Smooth muscle cell (in vitro differentiated cells): ENCODE measurements around the gene ANKDD1B. TPM values are rescaled to one million over a fixed set of nuclear protein-coding genes. Genes with fewer than 3 reads are reported as not detected.

Source experiments
- DNase-seq: peaks from one replicate; lab custom pipeline; 2025; ENCODE audit not compliant: unreplicated experiment; lab: John Stamatoyannopoulos, UW
- H2AFZ ChIP-seq: fragments of 200-600 bp; sonication (generic); 2 replicates; pipeline ENCODE4 v1.6.0; 2016; ENCODE audit warnings: antibody characterized with exemption, low read depth, mild to moderate bottlenecking
- H3F3A ChIP-seq: fragments of 200-600 bp; sonication (generic); 2 replicates; pipeline ENCODE4 v1.6.0; 2017; ENCODE audit warnings: antibody characterized with exemption, low read depth
- H3K27ac ChIP-seq: fragments of 200-600 bp; sonication (generic); 2 replicates; pipeline ENCODE4 v1.5.1; 2016; ENCODE audit warnings: low read depth, mild to moderate bottlenecking
- H3K27me3 ChIP-seq: fragments of 200-600 bp; sonication (generic); 2 replicates; pipeline ENCODE4 v1.6.1; 2016; ENCODE audit warnings: low read depth, mild to moderate bottlenecking
- H3K36me3 ChIP-seq: fragments of 200-600 bp; sonication (generic); 2 replicates; pipeline ENCODE4 v1.5.1; 2016; ENCODE audit warnings: low read depth
- H3K4me1 ChIP-seq: fragments of 200-600 bp; sonication (generic); 2 replicates; pipeline ENCODE4 v1.5.1; 2016; ENCODE audit warnings: low read depth
- H3K4me2 ChIP-seq: fragments of 200-600 bp; sonication (generic); 2 replicates; pipeline ENCODE4 v1.6.0; 2016; ENCODE audit warnings: mild to moderate bottlenecking
- H3K4me3 ChIP-seq: fragments of 200-600 bp; sonication (generic); 2 replicates; pipeline ENCODE4 v1.5.1; 2016; ENCODE audit warnings: mild to moderate bottlenecking
- H3K79me2 ChIP-seq: fragments of 200-600 bp; sonication (generic); 2 replicates; pipeline ENCODE4 v1.6.0; 2016; ENCODE audit warnings: low read depth, mild to moderate bottlenecking
- H3K9ac ChIP-seq: fragments of 200-600 bp; sonication (generic); 2 replicates; pipeline ENCODE4 v1.6.0; 2016; ENCODE audit warnings: low read depth
- H3K9me3 ChIP-seq: fragments of 200-600 bp; sonication (generic); replicated peaks from 2 replicates; pipeline ENCODE4 v1.5.1; 2016; ENCODE audit warnings: low read depth
- H4K20me1 ChIP-seq: fragments of 200-600 bp; sonication (generic); 2 replicates; pipeline ENCODE4 v1.6.0; 2016; ENCODE audit warnings: low read depth
- CTCF ChIP-seq: fragments of 200-600 bp; sonication (generic); IDR thresholded peaks from 2 replicates; pipeline ENCODE4 v1.5.1; 2017; ENCODE audit warnings: borderline replicate concordance, mild to moderate bottlenecking, antibody characterized with exemption; ENCODE audit not compliant: insufficient read depth, poor library complexity, severe bottlenecking
- WGBS: methylation state at CpG from one replicate; pipeline ENCODE4 v1.1.7; 2016; ENCODE audit warnings: low lambda C conversion rate; 5-methylcytosine and 5-hydroxymethylcytosine counted together
- polyA plus RNA-seq: library from polyadenylated mRNA; unstranded; fragments of >200 nt; fragmentation: Nextera tagmentation; extraction: Ambion mirVana; gene quantifications from 2 replicates; pipeline ENCODE4 v1.2.1, GENCODE V29; 2016
- total RNA-seq: library from RNA; depleted of rRNA; stranded (reverse); fragments of >200 nt; gene quantifications from 2 replicates; pipeline ENCODE4 v1.2.3, GENCODE V29; 2014

ANKDD1B gene
- total and polyA plus RNA-seq, 2 experiments from 2014 or later: 0.18 TPM; not detected in 1

- DNase-seq: no peak
Measured at GRCh38 chr5:75584641-75585040, 26.6 kb upstream of the ANKDD1B start.

GRCh38 chr5:75588666-75589065 lies 22.6 kb upstream of the ANKDD1B start:
- Histone ChIP-seq H3K27me3 (no peaks in the 10 kb centered on the region), H3K9me3 (no peaks in the 10 kb centered on the region), H3F3A (no peaks in the 10 kb centered on the region), H2AFZ (no peak overlapping the region), H3K36me3 (peaks cover 4% of the 10 kb centered on the region), H3K4me3 (no peak overlapping the region), H3K4me1 (peaks cover 11% of the 10 kb centered on the region), H3K79me2 (no peaks in the 10 kb centered on the region), H3K9ac (no peak overlapping the region), H3K27ac (no peak overlapping the region), H3K4me2 (no peak overlapping the region), H4K20me1 (no peaks in the 10 kb centered on the region)
- WGBS: 62% methylated on average over 3 of the region's 3 CpGs
- DNase-seq: no peak
- TF ChIP-seq CTCF: no peak

More at GRCh38 chr5:75584641-75585040, 26.6 kb upstream of the ANKDD1B start:
- H3K4me2 ChIP-seq: no peak overlapping the region
- no peaks in the 10 kb centered on the region for H3K9me3 ChIP-seq
- no peaks in the 10 kb centered on the region for H3F3A ChIP-seq
- no peaks in the 10 kb centered on the region for H4K20me1 ChIP-seq
- no peak overlapping the region for H3K9ac ChIP-seq
- H3K4me1 ChIP-seq: peaks cover 11% of the 10 kb centered on the region
- peaks cover 4% of the 10 kb centered on the region for H3K36me3 ChIP-seq
- no peaks in the 10 kb centered on the region for H3K27me3 ChIP-seq
- no peak overlapping the region for H2AFZ ChIP-seq
- WGBS: 96% methylated on average over 2 of the region's 2 CpGs
- peak; percentile 5 for TF ChIP-seq CTCF
- H3K79me2 ChIP-seq: no peaks in the 10 kb centered on the region
- no peak overlapping the region for H3K27ac ChIP-seq
- H3K4me3 ChIP-seq: no peak overlapping the region

GRCh38 chr5:75600535-75600934 lies 10.7 kb upstream of the ANKDD1B start:
- no peaks in the 10 kb centered on the region for H3K9me3 ChIP-seq
- H4K20me1 ChIP-seq: no peaks in the 10 kb centered on the region
- no peaks in the 10 kb centered on the region for H3K36me3 ChIP-seq
- H3K27me3 ChIP-seq: no peaks in the 10 kb centered on the region
- no peak overlapping the region for H3K4me2 ChIP-seq
- no peak for TF ChIP-seq CTCF
- H3K27ac ChIP-seq: no peak overlapping the region
- H3K4me1 ChIP-seq: peaks cover 3% of the 10 kb centered on the region
- DNase-seq: no peak
- no peaks in the 10 kb centered on the region for H3F3A ChIP-seq
- H3K9ac ChIP-seq: no peak overlapping the region
- H2AFZ ChIP-seq: no peak overlapping the region
- H3K4me3 ChIP-seq: no peak overlapping the region
- H3K79me2 ChIP-seq: no peaks in the 10 kb centered on the region

DNA sequence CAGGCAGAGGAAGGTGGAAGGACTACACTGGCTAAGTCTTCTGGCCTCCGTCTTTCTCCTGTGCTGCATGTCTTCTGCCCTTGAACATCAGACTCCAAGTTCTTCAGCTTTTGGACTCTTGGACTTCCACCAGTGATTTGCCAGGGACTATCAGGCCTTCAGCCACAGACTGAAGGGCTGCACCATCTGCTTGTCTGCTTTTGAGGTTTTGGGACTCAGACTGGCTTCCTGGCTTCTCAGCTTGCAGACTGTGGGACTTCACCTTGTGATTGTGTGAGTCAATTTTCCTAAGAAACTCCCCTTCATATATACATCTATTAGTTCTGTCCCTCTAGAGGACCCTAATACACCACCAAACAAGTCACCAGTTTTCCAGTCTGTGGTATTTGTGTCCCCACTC lies 9.7 kb upstream of the ANKDD1B start:
- TF ChIP-seq CTCF: no peak
- DNase-seq: no peak

More for the DNA sequence above, 9.7 kb upstream of the ANKDD1B start:
- no peaks in the 10 kb centered on the region for H4K20me1 ChIP-seq
- no peaks in the 10 kb centered on the region for H3K79me2 ChIP-seq
- no peaks in the 10 kb centered on the region for H3K27me3 ChIP-seq
- H3K4me2 ChIP-seq: no peak overlapping the region
- 85% methylated on average over 1 of the region's 1 CpG for WGBS
- no peak overlapping the region for H3K4me3 ChIP-seq
- no peaks in the 10 kb centered on the region for H3K9me3 ChIP-seq
- H3K27ac ChIP-seq: peak overlapping the region; percentile 89
- no peaks in the 10 kb centered on the region for H3K36me3 ChIP-seq
- H3K9ac ChIP-seq: peak overlapping the region; percentile 25
- peaks cover 3% of the 10 kb centered on the region for H3K4me1 ChIP-seq
- H3F3A ChIP-seq: no peaks in the 10 kb centered on the region
- H2AFZ ChIP-seq: no peak overlapping the region
